A549 (cell line): ENCODE results near the gene NAPSA. TPM values are rescaled to one million over a fixed set of nuclear protein-coding genes. Genes with fewer than 3 reads are reported as not detected.

Experiments
- ATAC-seq, 2 experiments: fragments of 200-7000 bp in 1 of 2; fragments of >200 bp in 1 of 2; cut with Nextera tagmentation in 1 of 2; cut with Tn5 transposase in 1 of 2; 3 replicates each; pipeline versions ENCODE4 v1.8.0 to v1.9.1; 2018 to 2020; ENCODE audit warnings: mild to moderate bottlenecking in 1 of 2, moderate library complexity in 1 of 2
- CTCF ChIA-PET: fragments of 300-600 bp; sonication (Branson Sonifier 250); formaldehyde crosslinking; extraction: SDS; loops from one replicate; lab custom pipeline; 2021; ENCODE audit warnings: antibody characterized with exemption, inconsistent platforms; lab: Yijun Ruan, JAX
- POLR2A ChIA-PET: fragments of 350-600 bp; formaldehyde crosslinking; extraction: SDS; loops from one replicate; lab custom pipeline; 2021; ENCODE audit warnings: antibody characterized with exemption, inconsistent platforms; lab: Yijun Ruan, JAX
- DNase-seq, 2 experiments: peaks; one replicate each; pipeline versions ENCODE4 v3.0.0 to v3.0.0-alpha.2; 2011 to 2016; ENCODE audit warnings: low read depth in 1 of 2, low spot score in 1 of 2
- FAIRE-seq: peaks from 2 replicates; lab custom pipeline; 2011; peaks lifted over from hg19 to GRCh38; lab: Jason Lieb, UNC
- H3K27ac ChIP-seq, 2 experiments: fragments of >200 bp; sonication (Bioruptor Twin); formaldehyde crosslinking; 3 replicates each; pipeline ENCODE4 v1.5.1; 2016 to 2017
- H3K4me1 ChIP-seq: fragments of >200 bp; sonication (Bioruptor Twin); formaldehyde crosslinking; 3 replicates; pipeline ENCODE4 v1.6.1; 2016
- H3K4me2 ChIP-seq: fragments of >200 bp; sonication (Bioruptor Twin); formaldehyde crosslinking; 3 replicates; pipeline ENCODE4 v1.6.1; 2016
- H3K4me3 ChIP-seq: fragments of >200 bp; sonication (Bioruptor Twin); formaldehyde crosslinking; 3 replicates; pipeline ENCODE4 v1.5.1; 2016
- H3K9me3 ChIP-seq: fragments of >200 bp; sonication (Bioruptor Twin); formaldehyde crosslinking; 3 replicates; pipeline ENCODE4 v1.6.1; 2016
- ATOH8 ChIP-seq: fragments of 250-450 bp; sonication (Bioruptor Pico); IDR thresholded peaks from 2 replicates; pipeline ENCODE4 v1.5.0; 2020; ENCODE audit warnings: low read depth, mild to moderate bottlenecking, moderate library complexity
- CEBPB ChIP-seq, 2 experiments: fragments of >200 bp in 1 of 2; sonication (Bioruptor Twin) in 1 of 2; formaldehyde crosslinking in 1 of 2; IDR thresholded peaks; 2 replicates each; pipeline ENCODE4 v1.6.1; 2012 to 2016
- E2F6 ChIP-seq: IDR thresholded peaks from 2 replicates; pipeline ENCODE4 v1.6.1; 2012; ENCODE audit warnings: low read depth, borderline replicate concordance
- ESRRA ChIP-seq: fragments of 150-350 bp; IDR thresholded peaks from 2 replicates; pipeline ENCODE4 v1.6.1; 2014; ENCODE audit warnings: mild to moderate bottlenecking, low read length, borderline replicate concordance
- FOSB ChIP-seq: fragments of 250-450 bp; sonication (Bioruptor Pico); IDR thresholded peaks from 2 replicates; pipeline ENCODE4 v1.5.0; 2020; ENCODE audit warnings: mild to moderate bottlenecking, moderate library complexity
- FOSL2 ChIP-seq, 2 experiments: fragments of 450-650 bp in 1 of 2; fragments of >200 bp in 1 of 2; sonication (Bioruptor Twin) in 1 of 2; formaldehyde crosslinking; IDR thresholded peaks; 2 replicates each; pipeline versions ENCODE4 v1.5.0 to v1.6.1; 2016 to 2020; ENCODE audit warnings: mild to moderate bottlenecking in 1 of 2, moderate library complexity in 1 of 2
- HES2 ChIP-seq: fragments of >200 bp; sonication (Bioruptor Twin); formaldehyde crosslinking; IDR thresholded peaks from 2 replicates; pipeline ENCODE4 v1.6.1; 2016
- HEYL ChIP-seq: fragments of 250-450 bp; sonication (Bioruptor Pico); IDR thresholded peaks from 2 replicates; pipeline ENCODE4 v1.8.0; 2021; ENCODE audit warnings: mild to moderate bottlenecking, moderate library complexity
- JUN ChIP-seq, 2 experiments: fragments of >200 bp; sonication (Bioruptor Twin); formaldehyde crosslinking; IDR thresholded peaks; 2 replicates in 1 of 2; 3 replicates in 1 of 2; pipeline ENCODE4 v1.6.1; 2016 to 2017
- JUNB ChIP-seq: fragments of >200 bp; sonication (Bioruptor Twin); formaldehyde crosslinking; IDR thresholded peaks from 2 replicates; pipeline ENCODE4 v1.6.1; 2016
- MAZ ChIP-seq: fragments of 150-350 bp; IDR thresholded peaks from 2 replicates; pipeline ENCODE4 v1.6.1; 2014; ENCODE audit warnings: antibody characterized with exemption, low read depth, low read length, borderline replicate concordance
- NPAS2 ChIP-seq: fragments of 250-450 bp; sonication (Bioruptor Pico); IDR thresholded peaks from 2 replicates; pipeline ENCODE4 v1.8.0; 2022; ENCODE audit warnings: mild to moderate bottlenecking, moderate library complexity, borderline replicate concordance
- PBX3 ChIP-seq: IDR thresholded peaks from 2 replicates; pipeline ENCODE4 v1.6.1; 2012
- POLR2AphosphoS2 ChIP-seq: conservative IDR thresholded peaks from 2 replicates; pipeline ENCODE4 v1.6.1; 2012; ENCODE audit warnings: low read length, improper control_type of control experiment, inconsistent platforms
- RAD21 ChIP-seq, 2 experiments: fragments of >200 bp in 1 of 2; sonication (Bioruptor Twin) in 1 of 2; formaldehyde crosslinking in 1 of 2; IDR thresholded peaks in 1 of 2; conservative IDR thresholded peaks in 1 of 2; 2 replicates in 1 of 2; 3 replicates in 1 of 2; pipeline ENCODE4 v1.6.1; 2012 to 2018; ENCODE audit warnings: inconsistent platforms in 1 of 2
- RARB ChIP-seq: fragments of 250-450 bp; sonication (Bioruptor Pico); IDR thresholded peaks from 2 replicates; pipeline ENCODE4 v1.8.0; 2021; ENCODE audit warnings: mild to moderate bottlenecking, moderate library complexity
- REST ChIP-seq: fragments of 200-600 bp; sonication (generic); IDR thresholded peaks from 2 replicates; pipeline ENCODE4 v1.6.1; 2016; ENCODE audit warnings: antibody characterized with exemption, mild to moderate bottlenecking, moderate library complexity
- SMC3 ChIP-seq: fragments of >200 bp; sonication (Bioruptor Twin); formaldehyde crosslinking; IDR thresholded peaks from 3 replicates; pipeline ENCODE4 v1.6.1; 2018; ENCODE audit warnings: inconsistent platforms
- SREBF2 ChIP-seq: fragments of 450-650 bp; IDR thresholded peaks from 2 replicates; pipeline ENCODE4 v1.6.1; 2014; ENCODE audit warnings: mild to moderate bottlenecking, moderate library complexity
- ZC3H11A ChIP-seq: fragments of 450-650 bp; IDR thresholded peaks from 2 replicates; pipeline ENCODE4 v1.6.1; 2014; ENCODE audit warnings: antibody characterized with exemption, mild to moderate bottlenecking
- WGBS: methylation state at CpG from one replicate; pipeline ENCODE4 v1.1.6; 2017; ENCODE audit errors: missing lambda C conversion rate; 5-methylcytosine and 5-hydroxymethylcytosine counted together
- polyA plus RNA-seq, 4 experiments: library from polyadenylated mRNA; depleted of rRNA in 3 of 4; stranded (reverse); fragments of >200 nt; fragmentation: RNase III in 1 of 4; extraction: RNeasy Plus Mini Kit Qiagen cat#74134 plus additional on column Dnase treatment in 1 of 4; gene quantifications; 2 replicates in 3 of 4; 3 replicates in 1 of 4; pipeline ENCODE4 v1.2.3, GENCODE V29; 2011 to 2017

Gene NAPSA
- polyA plus RNA-seq, 2 of the 4 experiments (the other 2 are of a cell fraction), result 1.3 to 1.5 TPM

GRCh38 chr19:50406829-50407228 is 41.4 kb upstream of the NAPSA start:
- DNase-seq (no peak), ATAC-seq (no peak)

More at GRCh38 chr19:50406829-50407228, 41.4 kb upstream of the NAPSA start:
- FAIRE-seq, result no peak
- Histone ChIP-seq H3K4me3 (no peak overlapping the region), H3K4me1 (no peaks in the 10 kb centered on the region), H3K27ac (no peak overlapping the region), H3K9me3 (no peaks in the 10 kb centered on the region), H3K4me2 (no peak overlapping the region)
- CTCF ChIA-PET, result interaction anchor here (1.0 to 2.7 kb wide), 6 partner anchors 9 to 93 kb away, joined by 3 to 12 read pairs (median 5); no protein-coding TSS in a partner anchor
- 96% methylated on average over 13 of the region's 19 CpGs for WGBS
- POLR2A ChIA-PET, result no interaction called here
- TF ChIP-seq HEYL (CRISPR knock-in tag) (no peak), RAD21 (conservative IDR thresholded peaks at IDR 0.05 in 1 of 2, IDR thresholded peaks at IDR 0.05 in 1 of 2) (no peak), E2F6 (no peak), NPAS2 (CRISPR knock-in tag) (no peak), ESRRA (no peak), FOSL2 (IDR thresholded peaks at IDR 0.05) (no peak), FOSL2 (CRISPR knock-in tag; IDR thresholded peaks at IDR 0.05) (no peak), POLR2AphosphoS2 (no peak), RARB (CRISPR knock-in tag) (no peak), JUNB (no peak), JUN (IDR thresholded peaks at IDR 0.05) (no peak), ATOH8 (CRISPR knock-in tag) (no peak), CEBPB (IDR thresholded peaks at IDR 0.05) (no peak), FOSB (CRISPR knock-in tag) (no peak), SREBF2 (no peak), PBX3 (no peak), HES2 (no peak), ZC3H11A (no peak), MAZ (no peak), REST (no peak), SMC3 (no peak)
